Globus pallidus (tissue), 1 donor: Measurements from ENCODE around the gene COL8A2.

ENCODE experiments used
- DNase-seq: peaks from one replicate; pipeline ENCODE4 v3.0.0-alpha.2; 2015; ENCODE audit warnings: low spot score

Gene COL8A2

DNA sequence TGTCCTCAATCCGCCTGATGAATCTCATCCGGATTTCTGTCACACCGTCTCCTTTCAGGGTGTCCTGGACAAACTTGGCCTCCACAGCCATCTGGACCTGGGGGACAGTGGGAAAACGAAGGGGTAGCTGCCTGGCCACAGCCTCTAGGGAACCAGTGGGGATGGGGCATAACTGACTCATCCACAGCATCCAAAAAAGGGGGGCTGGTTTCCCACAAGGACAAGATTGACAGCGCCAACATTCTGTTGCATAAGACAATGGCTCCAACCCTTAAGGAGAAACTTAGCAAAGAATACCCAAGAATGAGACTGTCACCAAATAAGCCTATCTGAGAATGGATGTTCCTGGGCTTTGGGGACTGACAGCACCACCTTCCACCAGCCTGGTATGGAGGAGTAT, 12.2 kb upstream of the COL8A2 start:
- no peak for DNase-seq

DNA sequence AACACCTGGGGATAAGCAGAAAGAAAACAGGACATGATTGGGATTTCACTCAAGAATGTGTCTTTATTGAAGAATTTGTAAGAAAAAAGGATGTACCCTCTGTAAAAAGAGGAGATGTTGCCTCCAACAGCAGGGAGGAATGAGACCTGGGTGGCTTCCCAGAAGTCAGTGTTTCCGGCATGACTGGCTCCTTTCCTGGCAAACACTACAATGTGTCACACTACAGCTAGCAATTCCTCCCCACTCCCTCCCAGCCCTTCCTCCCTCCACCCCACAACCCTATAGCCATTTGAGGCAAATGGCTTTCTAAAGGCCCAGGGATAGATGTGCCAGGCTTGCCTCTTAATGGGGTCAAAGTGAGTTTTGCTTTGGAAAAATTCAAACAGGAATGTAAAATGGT, 11.5 kb upstream of the COL8A2 start:
- DNase-seq = no peak

DNA sequence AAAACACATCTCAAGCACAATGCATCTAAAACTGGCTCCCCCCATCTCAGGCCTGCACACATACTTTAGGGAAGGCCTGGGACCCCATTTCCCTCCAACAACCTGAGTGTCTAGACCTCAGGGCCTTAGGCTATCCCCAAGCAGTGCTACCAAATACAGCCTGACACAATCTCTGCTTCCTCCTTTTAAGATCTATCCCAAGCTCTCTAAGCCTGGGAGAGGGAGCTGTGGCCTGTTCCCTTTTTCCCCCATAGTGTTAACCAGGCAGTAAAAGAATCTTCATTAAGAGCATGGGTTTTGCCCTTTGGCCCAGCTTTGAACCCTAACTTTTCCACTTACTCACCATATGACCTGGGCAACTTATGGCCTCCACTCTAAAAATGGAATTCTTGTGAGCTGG, 10.8 kb upstream of the COL8A2 start:
- DNase-seq = no peak

DNA sequence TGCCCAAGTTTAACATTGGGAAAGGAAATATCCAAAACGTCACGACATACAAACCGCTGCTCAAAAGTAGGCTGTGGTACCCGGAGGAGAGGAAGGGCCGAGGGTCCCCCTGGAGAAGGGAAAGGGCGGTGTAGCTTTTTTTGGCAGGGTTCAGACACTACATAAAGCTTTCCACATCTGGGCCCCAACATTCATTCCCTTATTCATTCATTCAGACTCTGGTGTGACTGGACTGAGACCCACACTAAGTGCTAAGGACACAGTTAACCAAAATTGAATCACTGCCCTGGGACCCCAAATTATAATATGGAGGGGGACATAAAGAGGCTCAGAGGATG, 10.3 kb upstream of the COL8A2 start:
- DNase-seq = no peak

DNA sequence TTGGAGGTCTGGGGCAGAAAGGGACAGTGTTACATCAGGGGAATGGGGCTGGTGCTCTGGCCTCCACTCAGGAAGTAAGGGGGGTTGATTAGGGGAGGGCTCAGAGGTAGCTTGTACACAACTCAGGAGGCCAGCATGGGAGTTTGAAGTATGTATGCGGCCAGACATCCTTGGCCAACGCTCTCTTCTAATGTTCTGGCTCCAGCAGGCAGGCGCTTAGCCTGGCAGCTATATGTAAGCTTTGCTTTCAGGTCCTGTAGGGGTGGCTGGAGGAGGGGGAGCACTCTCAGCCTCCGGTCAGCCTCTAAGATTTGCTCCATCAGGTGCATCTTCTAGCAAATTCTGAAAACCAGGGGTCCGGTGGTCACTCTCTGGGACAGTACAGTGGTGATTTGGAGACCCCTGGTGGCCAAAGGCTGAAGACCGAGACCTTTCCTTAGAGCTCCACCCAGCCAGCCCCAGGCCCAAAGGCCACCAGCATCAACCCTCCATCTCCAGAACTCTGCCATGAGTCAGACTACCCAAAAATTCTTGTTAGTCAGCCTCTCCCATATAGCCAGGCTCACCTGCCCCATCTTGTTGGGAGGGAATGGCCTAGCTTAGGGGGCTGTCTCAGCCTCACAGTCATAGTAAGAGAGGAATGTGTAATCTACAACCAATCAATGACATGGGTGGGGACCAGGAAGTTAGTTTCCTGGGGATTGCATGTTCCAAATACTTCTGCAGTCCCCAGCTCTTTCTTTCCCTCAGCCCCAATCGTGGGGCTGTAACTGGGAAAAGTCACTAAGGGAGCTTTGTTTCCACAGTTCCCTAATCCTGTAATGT, 9.7 kb upstream of the COL8A2 start:
- DNase-seq = peak; percentile 59

DNA sequence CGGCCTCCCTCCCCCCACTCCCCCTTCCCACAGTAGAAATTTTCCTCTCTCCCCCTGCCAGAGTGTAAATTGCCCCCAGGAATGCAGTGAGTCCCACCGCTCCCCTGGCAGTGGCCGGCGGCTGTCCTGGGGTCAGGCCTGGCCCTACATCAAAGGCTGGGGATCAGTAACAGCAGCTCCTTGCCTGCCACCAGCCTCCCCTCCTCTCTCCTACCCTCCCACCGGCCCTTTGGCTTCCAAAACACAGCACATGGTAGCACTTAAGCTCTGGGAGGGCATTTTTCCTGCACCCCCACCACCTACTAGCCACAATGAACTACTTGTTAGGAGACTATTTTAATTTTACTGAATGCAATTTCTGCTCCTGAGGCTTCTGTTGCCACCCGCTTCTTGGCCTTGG, 9.0 kb upstream of the COL8A2 start:
- no peak for DNase-seq

DNA sequence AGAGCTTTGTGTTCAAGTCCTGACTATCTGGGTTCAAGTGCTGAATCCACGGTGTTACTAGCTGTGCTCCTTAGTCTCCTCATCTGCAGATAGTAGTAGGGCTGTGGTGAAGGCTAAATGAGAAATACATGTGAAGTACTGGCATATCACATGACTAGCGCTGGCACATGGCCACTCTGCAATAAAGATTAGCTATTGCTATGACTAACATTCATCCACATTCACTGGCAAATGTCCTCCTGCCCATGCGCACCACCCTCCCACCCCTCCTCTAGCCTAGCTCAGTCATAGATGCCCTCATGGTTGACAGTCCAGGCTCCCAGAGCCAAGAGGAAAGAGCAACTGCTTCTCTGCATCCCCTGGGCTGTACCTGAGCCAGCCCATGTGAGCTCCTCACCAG, 8.5 kb upstream of the COL8A2 start:
- DNase-seq = no peak

DNA sequence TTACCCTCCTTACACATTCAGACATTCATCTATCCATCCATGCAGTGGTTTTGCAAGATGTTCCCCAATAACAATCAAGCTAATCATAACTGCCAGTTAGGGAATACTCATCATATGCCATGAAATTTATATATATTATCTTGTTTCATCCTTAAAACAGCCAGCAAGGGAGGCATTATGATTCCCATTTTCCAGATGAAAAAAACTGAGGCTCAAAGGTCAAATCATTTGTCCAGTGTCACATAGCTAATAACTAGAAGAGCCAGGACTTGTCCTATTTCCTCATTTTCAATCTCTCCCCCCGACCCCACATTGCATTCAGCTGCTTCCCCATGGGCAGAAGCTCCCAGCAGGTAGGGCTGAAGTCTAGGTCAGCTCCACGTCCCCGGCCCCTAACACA, 7.0 kb upstream of the COL8A2 start:
- no peak for DNase-seq

DNA sequence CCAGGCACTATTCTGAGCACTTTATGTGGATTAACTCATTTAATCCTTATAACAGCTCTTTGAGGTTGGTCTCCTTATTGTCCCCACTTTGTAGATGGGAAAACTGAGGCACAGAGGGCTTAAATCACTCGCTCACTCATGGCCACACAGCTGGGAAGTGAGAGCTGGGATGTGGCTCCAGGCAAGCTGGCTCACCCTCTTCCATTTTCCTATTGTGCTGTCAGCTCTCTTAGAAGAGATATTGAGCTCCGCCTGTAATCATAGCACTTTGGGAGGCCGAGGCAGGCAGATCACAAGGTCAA, 3.8 kb upstream of the COL8A2 start:
- no peak for DNase-seq

DNA sequence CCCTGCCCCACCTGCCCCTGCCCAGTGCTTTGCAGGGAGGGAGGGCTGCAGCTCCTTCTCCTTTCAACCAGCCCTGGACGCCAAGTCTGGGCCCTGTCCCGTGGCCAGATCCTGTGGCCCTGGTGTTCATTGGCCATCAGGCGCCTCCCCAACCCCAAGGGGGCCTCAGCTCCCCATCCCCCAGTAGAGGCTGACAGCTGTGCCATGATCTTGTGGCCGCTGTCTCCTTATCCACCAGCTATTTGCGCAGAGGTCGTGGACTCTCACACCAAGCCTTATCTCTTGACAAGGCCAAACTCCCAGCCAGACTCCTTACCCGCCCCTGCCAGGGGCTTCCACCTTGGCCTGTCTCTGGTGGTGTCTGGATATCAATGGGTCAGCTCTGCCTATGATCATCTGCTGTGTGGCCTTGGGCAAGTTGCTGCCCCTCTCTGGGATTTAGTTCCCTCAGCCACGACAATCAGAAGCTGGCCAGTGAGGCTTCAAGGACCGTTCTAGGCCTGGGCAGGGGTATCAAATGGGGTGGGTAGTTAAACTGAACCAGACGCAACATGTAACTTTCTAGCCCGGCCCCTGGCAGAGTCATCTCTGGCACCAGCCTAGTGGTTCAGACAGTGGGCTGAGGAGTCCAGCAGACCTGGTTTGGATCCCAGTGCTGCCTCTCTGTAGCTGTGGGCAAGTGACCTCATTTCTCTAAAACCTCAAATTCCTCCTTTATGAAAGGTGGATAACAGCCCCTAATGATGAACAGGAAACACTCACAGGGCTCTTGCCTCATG, 3.3 kb upstream of the COL8A2 start:
- no peak for DNase-seq

DNA sequence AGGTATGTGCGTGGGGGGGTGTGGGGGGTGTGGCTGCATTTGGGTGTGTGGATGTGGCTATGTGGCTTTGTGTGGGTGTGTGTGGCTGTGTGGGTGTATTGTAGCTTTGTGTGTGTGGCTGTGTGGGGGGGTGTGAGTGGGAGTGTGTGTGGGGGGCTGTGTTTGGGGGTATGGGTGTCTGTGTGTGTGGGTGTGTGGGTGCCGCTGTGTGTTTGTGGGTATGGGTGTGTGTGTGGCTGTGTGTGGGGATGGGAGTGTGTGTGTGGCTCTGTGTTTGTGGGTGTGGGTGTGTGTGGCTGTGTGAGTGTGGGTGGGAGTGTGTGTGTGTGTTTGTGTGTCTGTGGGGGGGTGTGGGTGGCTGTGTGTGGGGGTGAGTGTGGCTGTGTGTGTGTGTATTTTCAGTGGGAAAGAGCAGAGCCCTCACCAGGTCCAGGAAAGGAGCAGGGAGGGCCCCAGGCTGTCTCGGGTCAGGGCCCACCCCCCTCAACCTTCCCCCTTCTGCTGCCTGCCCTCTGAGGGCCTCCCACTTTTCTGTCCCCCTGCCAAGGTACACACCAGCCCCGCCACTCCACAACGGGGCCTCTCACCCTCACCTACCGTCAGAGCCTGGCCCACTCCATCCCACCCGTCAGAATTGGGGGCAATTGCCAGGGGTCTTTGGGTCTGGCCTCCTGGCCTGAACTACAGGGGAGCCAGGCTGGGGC, 1.9 kb upstream of the COL8A2 start:
- no peak for DNase-seq

DNA sequence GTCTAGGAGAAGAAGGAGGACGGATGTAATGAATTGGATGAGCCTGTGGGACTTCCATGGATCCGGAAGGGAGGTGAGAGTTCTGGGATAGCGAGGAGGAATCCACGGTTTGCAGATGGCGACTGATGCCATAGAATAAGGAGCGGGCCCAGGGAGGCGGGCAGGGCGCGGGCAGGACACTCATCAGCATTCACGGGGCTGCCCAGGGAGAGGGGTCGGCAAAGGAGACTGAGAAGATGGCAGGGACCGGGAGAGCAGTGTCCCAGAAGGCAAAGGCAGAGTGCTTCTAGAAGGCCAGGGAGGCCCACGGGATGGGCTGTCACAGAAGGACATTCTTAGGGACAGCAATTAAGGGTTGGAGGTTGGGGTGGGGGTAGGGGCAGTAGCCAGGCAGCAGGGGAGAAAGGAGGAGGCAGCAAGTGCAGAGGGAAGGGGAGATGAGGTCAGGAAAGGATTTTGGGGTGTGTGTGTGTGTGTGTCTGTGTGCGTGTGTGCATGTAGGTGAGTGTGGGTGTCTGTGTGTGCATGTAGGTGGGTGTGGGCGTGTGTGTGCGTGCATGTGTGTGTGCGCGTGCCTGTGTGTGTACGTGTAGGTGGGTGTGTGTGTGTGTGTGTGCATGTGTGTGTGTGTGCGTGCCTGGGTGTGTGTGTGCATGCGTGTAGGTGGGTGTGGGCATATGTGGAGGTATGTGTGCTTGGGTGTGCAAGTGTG, 1.1 kb upstream of the COL8A2 start:
- no peak for DNase-seq

DNA sequence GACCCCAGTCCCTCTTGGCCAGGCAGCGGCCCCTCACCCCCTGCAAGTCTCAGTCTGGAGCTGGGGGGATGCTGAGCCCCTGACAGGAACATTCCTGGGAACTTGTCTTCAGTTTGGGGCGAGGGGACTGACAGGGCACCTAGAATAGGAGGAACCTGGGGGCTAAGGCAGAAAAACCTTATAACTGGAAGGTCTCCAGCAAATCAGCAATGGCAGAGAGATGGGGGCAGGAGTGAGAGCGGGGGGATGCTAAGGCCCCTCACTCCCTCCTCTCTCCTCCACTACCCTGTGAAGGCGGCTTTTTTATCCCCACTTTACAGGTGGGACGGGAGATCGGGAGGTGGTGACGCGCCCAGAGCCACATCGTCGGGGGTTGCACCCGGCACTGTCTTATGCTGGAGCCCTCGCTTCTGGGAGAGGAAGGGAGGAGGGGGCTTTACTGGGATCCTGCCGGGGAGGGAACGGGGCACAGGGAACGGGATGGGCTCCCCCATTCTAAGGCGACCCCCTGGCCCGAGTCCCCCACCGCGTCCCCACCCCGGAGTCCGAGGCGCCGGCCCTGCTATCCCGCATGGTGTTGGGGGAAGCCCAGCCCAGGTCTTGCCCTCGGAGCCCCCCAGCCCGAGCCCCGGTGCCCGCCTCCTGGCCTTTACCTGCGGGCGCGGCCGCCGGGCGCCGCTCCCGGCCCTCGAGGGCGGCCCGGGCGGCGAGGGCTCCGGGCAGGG, 456 bp downstream of the COL8A2 start:
- DNase-seq = no peak

DNA sequence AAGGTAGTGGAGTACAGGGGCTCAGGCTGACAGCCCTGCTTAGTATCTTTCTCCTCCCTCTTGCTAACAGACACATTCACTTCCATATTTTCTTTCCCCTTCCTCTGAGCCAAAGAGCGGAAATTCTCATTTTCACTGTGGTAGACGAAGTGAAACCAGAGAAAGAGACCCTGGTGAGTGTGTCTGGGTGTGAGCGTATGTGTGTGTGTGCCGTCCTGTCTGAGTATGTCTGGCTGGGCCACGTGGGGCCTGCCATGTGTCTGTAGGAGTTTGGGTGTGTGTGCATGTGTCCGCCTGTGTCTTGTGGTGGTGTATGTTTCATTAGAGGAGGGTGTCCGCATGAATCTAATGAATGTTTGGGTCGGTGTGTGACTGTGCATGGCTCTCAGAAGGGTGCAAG, 1.7 kb downstream of the COL8A2 start:
- peak; percentile 54 for DNase-seq

DNA sequence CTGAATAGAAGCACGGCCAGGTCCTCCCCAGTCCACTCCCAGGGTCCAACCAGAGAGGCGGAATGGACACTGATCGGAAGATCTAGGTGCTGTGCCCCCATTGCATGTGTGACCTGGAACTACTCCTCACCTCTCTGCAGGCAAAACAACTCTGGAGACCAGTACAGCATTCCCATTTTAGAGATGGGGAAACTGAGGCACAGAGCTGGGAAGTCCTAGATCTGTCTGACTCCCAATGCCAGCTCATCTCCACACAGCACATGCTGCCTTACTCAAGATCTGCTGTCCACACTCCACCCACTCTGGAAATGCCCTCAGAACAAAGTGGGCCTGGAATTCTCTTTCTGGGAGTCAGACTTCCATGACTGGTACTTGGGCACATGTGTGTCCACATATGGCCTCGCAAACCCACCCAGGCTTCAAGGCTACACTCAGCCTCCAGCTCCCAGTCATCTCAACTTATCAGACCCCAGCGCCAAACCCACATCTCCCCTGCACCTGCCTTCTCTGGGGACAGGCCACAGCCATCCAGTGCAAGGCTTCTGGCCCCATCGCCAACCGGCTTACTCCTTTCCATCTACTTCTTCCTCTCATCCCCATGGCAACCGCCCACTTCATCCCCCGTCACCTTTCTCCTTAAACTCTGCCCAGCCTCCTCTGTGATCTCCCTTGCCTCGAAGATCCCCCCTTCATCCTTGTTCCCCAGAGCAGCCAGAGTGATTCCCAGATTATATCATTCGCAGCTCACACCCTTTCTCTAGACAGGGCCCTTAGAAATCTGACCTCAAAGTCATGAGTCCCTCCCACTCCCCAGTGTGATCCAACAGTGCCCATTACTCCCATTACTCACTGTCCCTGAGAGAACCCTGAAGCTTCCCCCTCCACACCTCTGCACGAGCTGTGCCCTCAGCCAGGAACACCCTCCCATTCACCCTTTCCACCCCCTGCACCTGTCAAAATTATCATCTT, 2.7 kb downstream of the COL8A2 start:
- no peak for DNase-seq

DNA sequence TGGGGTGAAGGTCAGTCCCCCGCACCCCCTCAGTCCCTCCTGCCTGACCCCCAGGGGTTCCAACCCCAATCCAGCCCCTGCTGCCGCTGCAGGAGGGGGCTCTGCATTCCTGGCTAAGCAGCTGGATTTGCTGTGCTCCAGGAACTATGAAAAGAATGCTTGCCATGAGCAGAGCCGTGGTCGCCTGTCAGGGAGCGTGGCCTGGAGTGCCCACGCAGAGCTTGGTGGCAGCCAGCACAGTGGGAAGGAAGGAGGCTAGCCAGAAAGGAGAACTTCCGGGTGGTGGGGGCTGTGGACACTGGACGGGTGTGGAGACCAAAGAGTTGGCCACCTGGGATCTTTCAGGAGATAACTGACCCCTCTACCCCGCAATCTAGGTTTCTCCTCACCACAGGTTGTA, 5.6 kb downstream of the COL8A2 start:
- no peak for DNase-seq

DNA sequence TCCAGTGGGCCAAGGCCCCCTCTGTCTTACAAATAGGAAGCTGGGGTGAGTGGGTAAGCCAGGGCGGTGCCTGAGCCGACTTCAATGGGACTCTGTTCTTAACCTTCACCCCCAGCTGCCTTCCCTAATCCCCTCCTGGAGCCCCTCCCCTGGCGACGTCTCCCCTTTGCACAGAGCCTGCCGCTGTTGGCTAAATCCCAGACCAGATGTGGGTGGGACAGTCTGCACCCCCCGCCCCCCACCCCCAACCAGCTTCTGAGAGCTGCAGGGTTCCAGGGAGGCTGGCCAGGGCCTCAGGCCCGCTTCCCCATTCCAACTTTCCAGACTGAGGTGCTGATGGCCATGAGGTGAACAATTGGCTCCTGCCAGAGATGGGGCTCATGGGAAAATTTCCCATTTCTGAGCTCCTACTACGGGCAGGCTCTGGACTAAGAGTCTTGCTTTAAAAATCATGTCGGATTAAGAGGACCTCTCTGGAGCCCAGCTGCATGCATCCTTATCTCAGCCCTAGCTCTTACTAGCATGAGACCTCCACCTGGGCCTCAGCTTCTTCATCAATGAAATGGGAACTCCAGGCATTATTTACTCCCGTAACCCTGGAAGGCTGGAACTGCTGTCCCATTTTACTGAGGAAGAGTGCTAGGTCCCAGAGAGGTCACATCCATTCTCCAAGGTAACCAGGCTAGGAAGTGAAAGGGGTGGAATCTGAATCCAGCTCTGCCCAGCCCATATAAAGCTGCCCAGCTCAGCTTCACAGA, 6.4 kb downstream of the COL8A2 start:
- no peak for DNase-seq

DNA sequence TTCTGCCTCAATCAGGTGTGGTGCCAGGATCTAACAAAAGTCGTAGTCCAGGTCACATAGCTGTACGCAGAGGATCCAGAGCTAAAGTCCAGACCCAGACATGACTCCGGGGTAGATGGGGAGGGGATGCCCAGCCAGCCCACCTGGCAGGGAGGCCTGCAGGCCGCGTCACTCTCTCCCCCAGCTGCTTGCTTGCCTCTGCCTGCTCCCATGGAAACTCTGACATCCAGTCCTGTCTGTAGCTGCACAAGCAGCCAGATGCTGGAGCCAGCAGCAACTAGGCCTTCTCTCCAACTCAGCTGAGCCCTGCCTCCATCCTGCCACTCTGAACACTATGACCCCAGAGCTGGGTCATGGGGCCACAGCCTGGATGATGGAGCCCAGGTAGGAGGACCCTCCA, 8.1 kb downstream of the COL8A2 start:
- DNase-seq = no peak

DNA sequence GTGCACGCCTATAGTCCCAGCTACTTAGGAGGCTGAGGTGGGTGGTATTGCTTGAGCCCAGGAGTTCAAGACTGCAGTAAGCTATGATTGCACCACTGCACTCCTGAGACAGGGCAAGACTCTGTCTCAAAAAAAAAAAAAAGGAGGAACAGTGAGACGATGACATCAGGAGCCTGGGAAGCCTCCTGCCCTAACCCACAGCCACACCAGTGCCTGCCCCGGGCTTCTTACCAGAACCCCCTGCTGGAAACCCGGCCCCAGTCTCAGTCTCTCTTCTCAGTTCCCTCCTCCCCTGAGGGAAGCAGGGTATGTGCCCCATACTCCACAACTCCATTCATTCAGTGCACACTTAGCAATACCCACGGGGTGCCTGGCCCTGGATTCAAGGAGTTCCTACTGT, 9.1 kb downstream of the COL8A2 start:
- no peak for DNase-seq

DNA sequence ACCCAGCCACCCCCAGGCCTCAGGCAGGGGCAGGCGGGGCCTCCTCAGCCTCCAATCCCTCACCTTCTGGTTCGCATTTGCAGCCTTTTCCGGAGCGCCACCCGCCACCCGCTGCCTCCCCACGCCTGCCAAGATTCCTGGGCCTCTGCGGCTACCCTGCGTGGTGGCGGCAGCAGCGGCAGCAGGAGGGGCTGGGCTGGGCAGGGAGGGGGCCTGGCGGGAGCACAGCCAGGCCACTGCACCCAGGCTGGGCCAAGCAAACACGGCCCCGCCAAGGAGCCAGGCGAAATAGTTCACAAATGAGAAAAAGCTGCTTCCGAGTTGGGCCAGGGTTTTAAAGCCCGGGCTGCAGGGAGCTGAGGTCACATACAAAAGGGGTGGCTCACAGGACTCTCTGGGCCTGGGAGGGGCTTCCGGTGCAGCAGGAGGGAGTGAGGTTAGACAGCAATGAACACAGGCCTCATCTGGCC, 9.8 kb downstream of the COL8A2 start:
- no peak for DNase-seq
